Kidney tubule cell (primary cell): ENCODE results near the gene RTN4RL1.
"Not testable (repeated sequence)": the region's sequence is repeated elsewhere in the genome, so short reads cannot be mapped to it uniquely, and the experiment has no call there.

ENCODE experiments used
- DNase-seq: peaks from one replicate; pipeline ENCODE4 v3.0.0-alpha.2; 2018; ENCODE audit warnings: low spot score

RTN4RL1 gene

DNA sequence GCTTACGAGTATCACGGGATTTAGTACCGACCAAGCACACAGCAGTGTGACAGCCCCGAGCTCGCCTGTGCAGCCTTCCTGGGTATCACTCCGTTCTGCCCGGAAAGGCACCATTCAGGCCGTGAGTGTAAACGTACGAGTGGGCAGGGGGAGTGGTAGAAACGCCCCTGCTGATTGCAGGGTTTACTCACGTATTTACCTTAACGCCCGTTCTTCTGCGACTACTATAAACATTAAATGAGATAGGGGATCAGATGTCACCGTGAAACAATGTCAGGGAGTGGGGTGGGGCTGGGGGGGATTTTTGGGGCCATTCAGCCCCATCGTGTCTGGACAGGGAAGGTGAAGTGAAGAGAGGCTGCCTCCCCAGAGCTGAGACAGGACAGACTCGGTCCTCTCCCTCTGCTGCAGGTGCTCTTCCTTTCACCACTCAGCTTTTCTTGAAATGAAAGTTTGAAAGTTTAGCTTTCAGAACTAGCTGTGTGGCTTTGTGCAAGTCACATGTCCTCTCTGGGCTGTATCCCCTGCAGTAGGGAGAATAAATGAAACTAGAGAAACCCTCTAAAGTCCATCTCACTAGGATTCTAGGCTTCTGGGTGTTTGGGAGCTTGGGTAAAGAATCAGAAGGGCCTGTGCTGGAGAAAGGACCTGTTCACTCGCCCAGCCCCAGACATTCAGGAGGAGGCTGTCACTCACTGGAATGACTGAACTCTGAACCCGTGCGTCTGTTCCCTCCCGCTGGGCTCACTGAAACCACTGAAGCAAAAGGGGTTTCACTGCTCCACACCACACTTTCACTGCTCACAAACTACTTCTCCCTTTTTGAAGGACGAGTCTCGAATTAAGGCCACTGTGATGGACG lies 128.7 kb downstream of the RTN4RL1 start:
- no peak for DNase-seq

DNA sequence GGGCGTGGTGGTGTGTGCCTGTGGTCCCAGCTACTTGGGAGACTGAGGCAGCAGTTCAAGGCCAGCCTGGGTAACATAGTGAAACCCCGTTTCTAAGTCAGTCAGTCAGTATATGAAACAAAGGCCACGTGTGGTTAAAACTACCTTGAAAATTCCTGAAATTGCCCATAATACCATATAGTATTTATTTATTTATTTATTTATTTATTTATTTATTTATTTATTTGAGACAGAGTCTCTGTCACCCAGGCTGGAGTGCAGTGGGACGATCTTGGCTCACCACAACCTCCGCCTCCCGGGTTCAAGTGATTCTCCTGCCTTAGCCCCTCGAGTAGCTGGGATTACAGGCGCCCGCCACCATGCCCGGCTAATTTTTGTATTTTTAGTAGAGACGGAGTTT lies 129.7 kb downstream of the RTN4RL1 start:
- DNase-seq, result not testable (repeated sequence)

DNA sequence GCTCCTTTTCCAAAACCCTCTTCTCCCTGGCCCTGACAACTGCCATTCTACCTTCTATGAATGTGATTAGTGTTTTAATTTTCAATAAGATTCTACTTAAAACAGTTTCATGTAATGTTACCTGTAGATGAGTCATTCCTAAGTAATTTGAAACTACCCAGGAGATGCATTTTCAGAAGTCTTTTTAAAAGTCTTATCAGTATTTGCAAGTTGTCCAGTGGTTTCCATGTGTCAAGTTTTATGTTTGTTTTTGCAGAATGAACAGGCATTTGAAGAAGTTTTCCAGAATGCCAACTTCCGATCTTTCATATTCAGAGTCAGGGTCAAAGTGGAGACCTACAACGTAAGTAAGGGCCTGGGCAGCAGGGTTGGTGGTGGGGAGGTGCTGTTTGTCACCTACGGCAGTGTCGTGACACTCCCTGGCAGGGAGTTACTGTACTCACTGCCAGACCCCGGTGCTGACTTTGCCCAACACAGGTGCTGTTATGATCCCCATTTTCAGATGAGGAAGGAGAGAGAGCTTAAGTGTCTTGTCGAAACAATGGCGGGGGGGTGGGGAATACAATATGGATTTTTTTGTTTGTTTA lies 130.3 kb downstream of the RTN4RL1 start:
- DNase-seq, result no peak

DNA sequence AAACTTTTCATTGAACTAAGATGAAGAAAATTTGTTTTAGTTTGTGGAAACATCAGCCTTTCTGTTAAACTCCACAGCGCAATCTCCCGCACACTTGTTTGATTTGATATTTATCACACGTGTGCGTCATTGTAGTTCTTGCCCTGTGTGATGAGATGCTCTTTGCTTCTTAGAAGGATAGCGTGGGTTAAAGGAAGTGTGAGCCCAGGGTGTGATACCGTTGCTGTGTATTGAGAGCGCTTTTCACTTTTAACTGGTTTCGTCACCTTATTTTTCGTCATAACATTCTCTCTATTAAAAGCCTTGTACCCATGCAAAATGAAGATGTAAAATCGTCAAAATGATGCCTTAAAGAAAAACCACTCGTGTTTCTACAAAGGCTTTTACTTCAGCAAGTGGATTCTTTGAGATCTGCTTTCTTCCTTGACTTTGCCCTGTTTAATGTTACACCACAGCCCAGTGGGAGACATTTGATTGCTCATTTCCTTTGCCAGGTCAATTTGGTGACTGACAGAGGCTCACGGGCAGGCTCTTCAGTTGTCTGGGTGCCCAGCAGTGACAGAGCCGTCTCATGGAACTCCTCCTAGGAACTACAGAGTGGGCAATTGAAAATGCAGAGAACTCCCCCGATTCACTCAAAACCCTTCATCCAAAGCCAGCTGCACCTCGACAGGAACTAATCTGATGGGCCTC lies 134.2 kb downstream of the RTN4RL1 start:
- no peak for DNase-seq

DNA sequence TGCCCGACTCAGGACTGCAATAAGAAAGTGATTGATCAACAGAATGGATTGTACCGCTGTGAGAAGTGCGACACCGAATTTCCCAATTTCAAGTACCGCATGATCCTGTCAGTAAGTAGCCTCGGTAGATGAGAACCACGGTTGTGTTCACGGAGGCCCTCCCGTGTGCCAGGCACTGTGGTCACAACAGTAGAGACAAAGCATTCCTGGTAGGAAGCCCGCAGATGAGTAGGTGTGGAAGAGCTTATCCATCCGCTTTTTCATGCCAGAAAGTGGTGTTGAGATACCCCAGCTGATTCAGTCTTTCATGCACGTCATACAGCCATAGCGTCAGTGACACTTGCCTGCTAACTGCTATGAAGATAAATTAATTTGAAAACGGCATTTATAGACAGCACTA lies 136.4 kb downstream of the RTN4RL1 start:
- no peak for DNase-seq
